ENCODE results near the gene BZW1.

The BZW1 gene

DNA sequence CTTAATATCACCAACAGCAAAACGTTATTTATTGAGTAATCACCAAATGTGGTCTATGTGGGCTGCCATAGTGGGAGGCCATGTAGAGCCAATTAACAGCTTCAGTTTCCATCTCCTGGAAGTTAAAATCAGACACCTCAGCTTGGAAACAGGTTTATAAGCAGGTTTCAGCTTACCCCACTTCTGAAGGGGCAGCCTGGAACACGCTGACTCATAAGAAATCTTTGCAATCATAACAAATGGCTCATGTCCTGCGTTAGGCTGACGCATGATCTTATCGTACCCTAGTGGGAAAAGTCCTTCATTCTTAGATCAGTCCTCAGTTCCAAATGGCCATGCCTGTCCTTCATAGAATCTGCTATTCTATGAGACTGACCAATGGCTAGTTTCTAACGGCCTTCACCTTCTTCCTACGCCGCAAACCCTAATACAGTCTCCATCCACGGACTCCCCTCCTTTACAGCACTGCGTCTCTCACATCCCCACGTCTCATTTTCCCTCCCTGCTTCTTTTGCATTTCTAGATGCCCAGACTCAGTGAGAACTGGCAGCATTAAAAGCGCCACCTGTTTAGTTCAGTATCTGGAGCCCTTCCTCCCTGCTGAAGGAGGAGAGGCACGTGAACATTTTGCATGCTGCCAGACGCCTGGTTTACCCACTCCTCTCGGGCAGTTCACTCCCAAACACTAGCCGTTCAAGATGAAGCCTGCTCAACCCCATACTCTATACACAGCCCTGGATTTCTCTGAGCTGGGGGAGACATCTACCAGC lies 24.2 kb upstream of the BZW1 start:
- no peak for DNase-seq (ENCODE audit: insufficient read length, low spot score)
- no peak for FAIRE-seq
- TF ChIP-seq TAF1 (IDR thresholded peaks at IDR 0.05; ENCODE audit: low read depth, low read length) (no peak), SPI1 (IDR thresholded peaks at IDR 0.05; ENCODE audit: low read depth, low read length) (no peak), POLR2A (IDR thresholded peaks at IDR 0.05; ENCODE audit: low read depth, low read length) (no peak), POLR2AphosphoS5 (IDR thresholded peaks at IDR 0.05; ENCODE audit: low read depth, low read length) (no peak), PAX5 (IDR thresholded peaks at IDR 0.05; ENCODE audit: insufficient read depth, low read length, severe bottlenecking) (no peak), POU2F2 (IDR thresholded peaks at IDR 0.05; ENCODE audit: low read depth, low read length) (no peak)

GRCh38 chr2:200788121-200788718 lies 23.5 kb upstream of the BZW1 start:
- FAIRE-seq (no peak), DNase-seq (ENCODE audit: insufficient read length, low spot score) (no peak)
- TF ChIP-seq POLR2AphosphoS5 (IDR thresholded peaks at IDR 0.05; ENCODE audit: low read depth, low read length), result no peak
- TF ChIP-seq POLR2A (IDR thresholded peaks at IDR 0.05; ENCODE audit: low read depth, low read length), result no peak
- TF ChIP-seq SPI1 (IDR thresholded peaks at IDR 0.05; ENCODE audit: low read depth, low read length), result no peak
- no peak for TF ChIP-seq POU2F2 (IDR thresholded peaks at IDR 0.05; ENCODE audit: low read depth, low read length)
- TF ChIP-seq TAF1 (IDR thresholded peaks at IDR 0.05; ENCODE audit: low read depth, low read length), result no peak
- no peak for TF ChIP-seq PAX5 (IDR thresholded peaks at IDR 0.05; ENCODE audit: insufficient read depth, low read length, severe bottlenecking)

GRCh38 chr2:200790185-200790584 lies 21.5 kb upstream of the BZW1 start:
- DNase-seq (ENCODE audit: insufficient read length, low spot score) (no peak), FAIRE-seq (no peak)
- no peak for TF ChIP-seq SPI1 (IDR thresholded peaks at IDR 0.05; ENCODE audit: low read depth, low read length)
- TF ChIP-seq POU2F2 (IDR thresholded peaks at IDR 0.05; ENCODE audit: low read depth, low read length), result no peak
- TF ChIP-seq POLR2A (IDR thresholded peaks at IDR 0.05; ENCODE audit: low read depth, low read length), result no peak
- no peak for TF ChIP-seq PAX5 (IDR thresholded peaks at IDR 0.05; ENCODE audit: insufficient read depth, low read length, severe bottlenecking)
- no peak for TF ChIP-seq POLR2AphosphoS5 (IDR thresholded peaks at IDR 0.05; ENCODE audit: low read depth, low read length)
- no peak for TF ChIP-seq TAF1 (IDR thresholded peaks at IDR 0.05; ENCODE audit: low read depth, low read length)

GRCh38 chr2:200791905-200792304 lies 19.8 kb upstream of the BZW1 start:
- DNase-seq (ENCODE audit: insufficient read length, low spot score), result no peak
- no peak for FAIRE-seq
- TF ChIP-seq POLR2AphosphoS5 (IDR thresholded peaks at IDR 0.05; ENCODE audit: low read depth, low read length) (no peak), SPI1 (IDR thresholded peaks at IDR 0.05; ENCODE audit: low read depth, low read length) (no peak), PAX5 (IDR thresholded peaks at IDR 0.05; ENCODE audit: insufficient read depth, low read length, severe bottlenecking) (no peak), POU2F2 (IDR thresholded peaks at IDR 0.05; ENCODE audit: low read depth, low read length) (no peak), POLR2A (IDR thresholded peaks at IDR 0.05; ENCODE audit: low read depth, low read length) (no peak), TAF1 (IDR thresholded peaks at IDR 0.05; ENCODE audit: low read depth, low read length) (no peak)

GRCh38 chr2:200794143-200794542 lies 17.6 kb upstream of the BZW1 start:
- DNase-seq (ENCODE audit: insufficient read length, low spot score), result no peak
- TF ChIP-seq TAF1 (IDR thresholded peaks at IDR 0.05; ENCODE audit: low read depth, low read length) (no peak), SPI1 (IDR thresholded peaks at IDR 0.05; ENCODE audit: low read depth, low read length) (no peak), POLR2A (IDR thresholded peaks at IDR 0.05; ENCODE audit: low read depth, low read length) (no peak), POU2F2 (IDR thresholded peaks at IDR 0.05; ENCODE audit: low read depth, low read length) (no peak)
- FAIRE-seq, result no peak

DNA sequence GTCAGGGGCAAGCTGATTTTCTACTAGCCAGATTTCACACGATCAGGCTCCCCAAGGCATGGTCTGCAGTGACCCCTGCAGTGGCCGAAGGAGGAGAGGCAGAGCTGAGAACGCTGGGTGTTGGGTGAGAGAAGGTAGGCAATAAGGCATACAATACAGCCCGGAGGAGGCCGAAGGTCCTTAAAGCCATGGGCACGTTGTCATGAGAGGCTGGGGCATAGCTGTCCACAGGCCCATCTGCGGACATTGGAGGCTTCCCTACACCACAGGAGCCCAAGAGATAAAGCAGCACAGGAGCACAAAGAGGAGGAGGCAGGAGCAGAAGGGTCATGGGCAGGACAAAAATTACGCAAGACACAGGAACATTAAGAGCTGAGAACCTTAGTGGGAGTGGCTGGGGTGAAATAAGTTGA lies 16.7 kb upstream of the BZW1 start:
- no peak for FAIRE-seq
- no peak for DNase-seq (ENCODE audit: insufficient read length, low spot score)
- TF ChIP-seq POU2F2 (IDR thresholded peaks at IDR 0.05; ENCODE audit: low read depth, low read length) (no peak), PAX5 (IDR thresholded peaks at IDR 0.05; ENCODE audit: insufficient read depth, low read length, severe bottlenecking) (no peak), POLR2A (IDR thresholded peaks at IDR 0.05; ENCODE audit: low read depth, low read length) (no peak), POLR2AphosphoS5 (IDR thresholded peaks at IDR 0.05; ENCODE audit: low read depth, low read length) (no peak), SPI1 (IDR thresholded peaks at IDR 0.05; ENCODE audit: low read depth, low read length) (no peak), TAF1 (IDR thresholded peaks at IDR 0.05; ENCODE audit: low read depth, low read length) (no peak)

DNA sequence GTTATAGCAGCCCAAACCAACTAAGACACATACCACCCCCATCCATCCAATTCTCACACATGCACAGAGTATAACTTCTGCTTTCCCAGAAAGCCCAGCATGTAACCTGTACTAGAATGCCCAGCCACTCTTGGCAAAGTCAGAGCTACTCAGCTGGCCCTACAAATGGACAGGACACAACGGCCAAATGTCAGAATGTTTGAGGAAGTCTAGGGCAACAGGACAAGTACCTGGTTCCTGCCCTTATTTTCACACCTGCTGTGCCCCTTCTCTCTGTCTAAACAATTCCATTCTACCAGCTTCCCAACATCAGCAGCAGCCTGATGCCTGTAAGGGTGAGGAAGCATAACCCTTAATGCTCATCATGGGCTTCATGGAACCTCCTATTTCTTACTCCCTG lies 15.1 kb upstream of the BZW1 start:
- TF ChIP-seq POLR2A (IDR thresholded peaks at IDR 0.05; ENCODE audit: low read depth, low read length) (no peak), TAF1 (IDR thresholded peaks at IDR 0.05; ENCODE audit: low read depth, low read length) (no peak), POLR2AphosphoS5 (IDR thresholded peaks at IDR 0.05; ENCODE audit: low read depth, low read length) (no peak), SPI1 (IDR thresholded peaks at IDR 0.05; ENCODE audit: low read depth, low read length) (no peak), PAX5 (IDR thresholded peaks at IDR 0.05; ENCODE audit: insufficient read depth, low read length, severe bottlenecking) (no peak), POU2F2 (IDR thresholded peaks at IDR 0.05; ENCODE audit: low read depth, low read length) (no peak)
- FAIRE-seq (no peak), DNase-seq (ENCODE audit: insufficient read length, low spot score) (no peak)

DNA sequence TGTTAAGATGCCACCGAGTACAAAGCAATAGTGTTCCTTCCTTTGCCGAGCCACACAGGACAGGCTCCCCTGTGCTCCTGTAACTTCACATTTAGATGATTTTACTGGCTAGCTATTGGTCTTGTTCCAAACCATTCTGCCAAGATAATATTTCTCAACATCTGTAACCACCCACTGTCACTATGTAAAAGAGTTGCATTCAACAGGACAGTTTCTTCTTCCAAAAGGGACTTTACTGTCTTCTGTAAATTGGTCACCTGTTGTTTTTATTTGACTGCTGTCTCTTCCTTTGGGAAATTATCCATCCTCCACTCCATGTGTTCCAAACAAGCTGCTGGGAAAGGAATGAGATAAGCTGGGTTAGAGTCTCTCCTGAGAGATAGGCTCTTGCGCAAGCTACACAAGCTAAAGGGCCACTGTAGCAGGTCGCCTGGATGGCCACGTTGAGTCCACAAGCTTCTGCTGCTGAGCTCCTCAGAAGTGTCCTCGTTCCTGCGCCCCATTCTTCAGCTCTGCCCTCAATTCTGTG lies 14.4 kb upstream of the BZW1 start:
- TF ChIP-seq TAF1 (IDR thresholded peaks at IDR 0.05; ENCODE audit: low read depth, low read length), result no peak
- no peak for TF ChIP-seq SPI1 (IDR thresholded peaks at IDR 0.05; ENCODE audit: low read depth, low read length)
- no peak for TF ChIP-seq PAX5 (IDR thresholded peaks at IDR 0.05; ENCODE audit: insufficient read depth, low read length, severe bottlenecking)
- TF ChIP-seq POLR2A (IDR thresholded peaks at IDR 0.05; ENCODE audit: low read depth, low read length), result no peak
- no peak for TF ChIP-seq POU2F2 (IDR thresholded peaks at IDR 0.05; ENCODE audit: low read depth, low read length)
- TF ChIP-seq POLR2AphosphoS5 (IDR thresholded peaks at IDR 0.05; ENCODE audit: low read depth, low read length), result no peak
- FAIRE-seq, result no peak
- no peak for DNase-seq (ENCODE audit: insufficient read length, low spot score)

- no peak for TF ChIP-seq PAX5 (IDR thresholded peaks at IDR 0.05; ENCODE audit: insufficient read depth, low read length, severe bottlenecking)
- no peak for FAIRE-seq
- DNase-seq (ENCODE audit: insufficient read length, low spot score), result no peak
Measured at GRCh38 chr2:200798514-200798913, 13.2 kb upstream of the BZW1 start.

Data from GM12891 (cell line).